H1 (cell line): ENCODE data around the gene CMKLR1. TPM values are rescaled to one million over a fixed set of nuclear protein-coding genes. Genes with fewer than 3 reads are reported as not detected.
A peak's percentile ranks its signal among the peaks of the same experiment; 100 is the strongest.

ENCODE experiments used
- CTCF ChIA-PET: fragments of 300-600 bp; sonication (Branson Sonifier 250); formaldehyde crosslinking; loops from one replicate; lab custom pipeline; 2021; ENCODE audit not compliant: partially characterized antibody; lab: Charles Lee
- POLR2A ChIA-PET: fragments of 300-600 bp; sonication (Branson Sonifier 250); formaldehyde crosslinking; loops from one replicate; lab custom pipeline; 2021; ENCODE audit warnings: inconsistent platforms; ENCODE audit not compliant: partially characterized antibody; lab: Charles Lee
- DNase-seq, 2 experiments: peaks; one replicate each; pipeline versions ENCODE4 v3.0.0 to v3.0.0-alpha.2; 2010 to 2022; ENCODE audit warnings: low spot score in 2 of 2, low read depth in 1 of 2, mixed read lengths in 1 of 2
- FAIRE-seq: peaks from 2 replicates; lab custom pipeline; 2011; peaks lifted over from hg19 to GRCh38; lab: Jason Lieb, UNC
- H2AFZ ChIP-seq: 2 replicates; pipeline ENCODE4 v1.8.1; 2012; ENCODE audit warnings: low read length, inconsistent platforms
- H2AK5ac ChIP-seq: 2 replicates; pipeline ENCODE4 v1.6.1; 2013; ENCODE audit warnings: low read depth, low read length
- H2BK120ac ChIP-seq: replicated peaks from 2 replicates; pipeline ENCODE3; 2013; ENCODE audit warnings: low read depth, low read length, inconsistent platforms
- H2BK12ac ChIP-seq: 2 replicates; pipeline ENCODE4 v1.6.1; 2013; ENCODE audit warnings: low read depth, low read length
- H2BK15ac ChIP-seq: 2 replicates; pipeline ENCODE4 v1.6.1; 2013; ENCODE audit warnings: low read length
- H2BK20ac ChIP-seq: 2 replicates; pipeline ENCODE4 v1.6.1; 2013; ENCODE audit warnings: low read length
- H2BK5ac ChIP-seq: 2 replicates; pipeline ENCODE4 v1.6.1; 2013; ENCODE audit warnings: low read depth, low read length
- H3K14ac ChIP-seq: 2 replicates; pipeline ENCODE4 v1.6.1; 2013; ENCODE audit warnings: inconsistent platforms; ENCODE audit not compliant: insufficient read length
- H3K18ac ChIP-seq: 2 replicates; pipeline ENCODE4 v1.6.1; 2013; ENCODE audit warnings: low read length; ENCODE audit errors: extremely low read depth
- H3K23ac ChIP-seq: 2 replicates; pipeline ENCODE4 v1.6.1; 2013; ENCODE audit warnings: inconsistent platforms; ENCODE audit not compliant: insufficient read length
- H3K23me2 ChIP-seq: 2 replicates; pipeline ENCODE4 v1.6.1; 2013; ENCODE audit warnings: low read depth, low read length
- H3K27ac ChIP-seq: 2 replicates; pipeline ENCODE4 v1.6.1; 2011; ENCODE audit warnings: low read depth, low read length, inconsistent platforms
- H3K27me3 ChIP-seq, 4 experiments: replicated peaks in 1 of 4; 1 replicate in 1 of 4; 2 replicates in 3 of 4; pipeline versions ENCODE4 v1.6.1 to v1.8.1; 2011 to 2013; ENCODE audit warnings: low read length in 3 of 4, mild to moderate bottlenecking in 3 of 4, inconsistent platforms in 2 of 4, mixed read lengths in 2 of 4, moderate library complexity in 1 of 4; ENCODE audit not compliant: control insufficient read depth in 3 of 4, insufficient read depth in 3 of 4; ENCODE audit errors: extremely low read depth in 1 of 4
- H3K36me3 ChIP-seq, 4 experiments: 2 replicates each; pipeline versions ENCODE4 v1.6.1 to v1.8.1; 2011 to 2013; ENCODE audit warnings: mild to moderate bottlenecking in 4 of 4, low read length in 3 of 4, moderate library complexity in 2 of 4, control low read depth in 1 of 4, inconsistent platforms in 1 of 4; ENCODE audit not compliant: insufficient read depth in 4 of 4, control insufficient read depth in 2 of 4
- H3K4ac ChIP-seq: replicated peaks from 2 replicates; pipeline ENCODE3; 2013; ENCODE audit warnings: low read length, low read depth, mixed read lengths, inconsistent platforms; ENCODE audit not compliant: insufficient read length
- H3K4me1 ChIP-seq, 4 experiments: replicated peaks in 1 of 4; 1 replicate in 1 of 4; 2 replicates in 3 of 4; pipeline versions ENCODE4 v1.6.1 to v1.8.1; 2011 to 2013; ENCODE audit warnings: low read length in 3 of 4, inconsistent platforms in 2 of 4, mixed read lengths in 1 of 4; ENCODE audit not compliant: insufficient read depth in 4 of 4, control insufficient read depth in 3 of 4
- H3K4me2 ChIP-seq, 2 experiments: 2 replicates each; pipeline versions ENCODE4 v1.6.1 to v1.8.1; 2011 to 2013; ENCODE audit warnings: low read depth in 2 of 2, low read length in 2 of 2, control low read depth in 1 of 2, inconsistent platforms in 1 of 2, mild to moderate bottlenecking in 1 of 2; ENCODE audit not compliant: insufficient read depth in 1 of 2
- H3K4me3 ChIP-seq, 4 experiments: fragments of 200-600, 300-600 bp in 1 of 4; sonication (generic), shearing (Covaris generic), sonication (Bioruptor Twin) in 1 of 4; 2 replicates each; pipeline versions ENCODE4 v1.5.1 to v1.8.1; 2011 to 2016; ENCODE audit warnings: low read length in 4 of 4, low read depth in 3 of 4, control low read depth in 2 of 4, inconsistent platforms in 2 of 4, mild to moderate bottlenecking in 2 of 4, mixed read lengths in 1 of 4, moderate library complexity in 1 of 4; ENCODE audit not compliant: insufficient read depth in 2 of 4; ENCODE audit errors: extremely low read depth in 1 of 4
- H3K56ac ChIP-seq: replicated peaks from 2 replicates; pipeline ENCODE3; 2013; ENCODE audit warnings: low read depth, mild to moderate bottlenecking, mixed read lengths, low read length, inconsistent platforms; ENCODE audit not compliant: insufficient read length
- H3K79me1 ChIP-seq: 2 replicates; pipeline ENCODE4 v1.6.1; 2013; ENCODE audit warnings: low read depth, low read length, control low read depth
- H3K79me2 ChIP-seq, 2 experiments: 2 replicates each; pipeline versions ENCODE4 v1.6.1 to v1.8.1; 2012 to 2013; ENCODE audit warnings: low read length in 2 of 2, mild to moderate bottlenecking in 2 of 2, inconsistent platforms in 1 of 2; ENCODE audit not compliant: insufficient read depth in 2 of 2, control insufficient read depth in 1 of 2
- H3K9ac ChIP-seq, 4 experiments: replicated peaks in 1 of 4; 1 replicate in 1 of 4; 2 replicates in 3 of 4; pipeline versions ENCODE4 v1.6.1 to v1.8.1; 2011 to 2013; ENCODE audit warnings: low read depth in 3 of 4, low read length in 3 of 4, control low read depth in 2 of 4, mild to moderate bottlenecking in 2 of 4, moderate library complexity in 2 of 4, inconsistent platforms in 1 of 4; ENCODE audit errors: extremely low read depth in 1 of 4
- H3K9me3 ChIP-seq, 2 experiments: 2 replicates each; pipeline versions ENCODE4 v1.6.1 to v1.8.1; 2012 to 2013; ENCODE audit warnings: mild to moderate bottlenecking in 2 of 2, moderate library complexity in 2 of 2, control low read depth in 1 of 2, inconsistent platforms in 1 of 2, low read depth in 1 of 2, low read length in 1 of 2, mixed read lengths in 1 of 2; ENCODE audit not compliant: insufficient read depth in 2 of 2
- H4K20me1 ChIP-seq, 2 experiments: replicated peaks in 1 of 2; 2 replicates each; pipeline versions ENCODE3 to v1.8.1; 2011 to 2013; ENCODE audit warnings: inconsistent platforms in 2 of 2, low read length in 2 of 2, mild to moderate bottlenecking in 1 of 2; ENCODE audit not compliant: insufficient read depth in 2 of 2, control insufficient read depth in 1 of 2
- H4K5ac ChIP-seq: 2 replicates; pipeline ENCODE4 v1.6.1; 2013; ENCODE audit warnings: low read length, low read depth, mixed read lengths, inconsistent platforms; ENCODE audit not compliant: insufficient read length
- H4K8ac ChIP-seq: 2 replicates; pipeline ENCODE4 v1.8.0; 2013; ENCODE audit warnings: mild to moderate bottlenecking, moderate library complexity, low read length, inconsistent platforms; ENCODE audit not compliant: insufficient read depth; ENCODE audit errors: extremely low read depth
- H4K91ac ChIP-seq: replicated peaks from 2 replicates; pipeline ENCODE3; 2013; ENCODE audit warnings: low read length, mixed read lengths, inconsistent platforms; ENCODE audit not compliant: insufficient read length
- EZH2 ChIP-seq: fragments of 200-600 bp; sonication (generic); IDR thresholded peaks from 2 replicates; pipeline ENCODE4 v1.7.1; 2012; ENCODE audit warnings: low read depth, mild to moderate bottlenecking, moderate library complexity, low read length, inconsistent platforms; ENCODE audit not compliant: severe bottlenecking
- JUN ChIP-seq: IDR thresholded peaks from 2 replicates; pipeline ENCODE4 v1.6.1; 2011; ENCODE audit warnings: low read depth, mild to moderate bottlenecking, improper control_type of control experiment, low read length
- MAFK ChIP-seq: IDR thresholded peaks from 2 replicates; pipeline ENCODE4 v1.6.1; 2012; ENCODE audit warnings: low read depth, mild to moderate bottlenecking, improper control_type of control experiment, low read length
- RAD21 ChIP-seq, 2 experiments: IDR thresholded peaks in 1 of 2; conservative IDR thresholded peaks in 1 of 2; 2 replicates each; pipeline ENCODE4 v1.6.1; 2011; ENCODE audit warnings: low read depth in 2 of 2, low read length in 2 of 2, improper control_type of control experiment in 1 of 2, inconsistent platforms in 1 of 2, mild to moderate bottlenecking in 1 of 2, moderate library complexity in 1 of 2
- SP2 ChIP-seq: IDR thresholded peaks from 2 replicates; pipeline ENCODE4 v1.6.1; 2012; ENCODE audit warnings: mild to moderate bottlenecking, low read length, inconsistent platforms
- TAF1 ChIP-seq: IDR thresholded peaks from 2 replicates; pipeline ENCODE4 v1.6.1; 2011; ENCODE audit warnings: mild to moderate bottlenecking, low read depth, low read length
- TAF7 ChIP-seq: optimal IDR thresholded peaks from 2 replicates; pipeline ENCODE3; 2011; ENCODE audit warnings: low read depth, mild to moderate bottlenecking, inconsistent platforms, low read length, moderate library complexity, borderline replicate concordance
- ZNF274 ChIP-seq: IDR thresholded peaks from 2 replicates; pipeline ENCODE4 v1.7.0; 2012; ENCODE audit warnings: low read length, borderline replicate concordance; ENCODE audit errors: extremely low read depth
- WGBS, 2 experiments: shearing (Covaris generic) in 1 of 2; methylation state at CpG; one replicate each; pipeline versions ENCODE4 v1.1.6 to v1.1.7; 2013 to 2015; ENCODE audit warnings: low lambda C conversion rate in 2 of 2, mixed read lengths in 2 of 2, inconsistent platforms in 1 of 2, low coverage in 1 of 2, missing lambda C conversion rate in 1 of 2; ENCODE audit not compliant: insufficient replicate concordance in 2 of 2, insufficient coverage in 1 of 2, insufficient read length in 1 of 2; ENCODE audit errors: extremely low coverage in 1 of 2, missing lambda C conversion rate in 1 of 2; 5-methylcytosine and 5-hydroxymethylcytosine counted together
- polyA plus RNA-seq, 7 experiments: library from polyadenylated mRNA; depleted of rRNA in 3 of 7; stranded (reverse) in 5 of 7; unstranded in 2 of 7; fragments of >200 nt in 5 of 7; fragments of 200-250 nt in 2 of 7; gene quantifications; 1 replicate in 5 of 7; 2 replicates in 1 of 7; 4 replicates in 1 of 7; pipeline versions ENCODE4 v1.2.1 to v1.2.3, GENCODE V29; 2011 to 2013; ENCODE audit warnings: missing spikeins in 2 of 7, mixed read lengths in 2 of 7
- total RNA-seq: library from RNA; stranded (reverse); fragmentation: NEBNext Ultra II Directional; extraction: Animal tissue kit (Norgen Biotek cat#: 25700); gene quantifications from 2 replicates; pipeline ENCODE4 v1.2.1, GENCODE V29; 2021
- TF ChIP-seq, protein P1 (sequence below), 3 experiments: IDR thresholded peaks; 1 replicate in 2 of 3; 2 replicates in 1 of 3; pipeline versions ENCODE4 v1.5.1 to v1.6.1; 2011; ENCODE audit warnings: low read length in 3 of 3, mild to moderate bottlenecking in 3 of 3, inconsistent platforms in 2 of 3, low read depth in 1 of 3, moderate library complexity in 1 of 3; ENCODE audit not compliant: insufficient read depth in 1 of 3; ENCODE audit errors: control extremely low read depth in 1 of 3

CMKLR1 gene
- total and polyA plus RNA-seq, 2 of the 8 experiments (the other 6 are each of a cell fraction or from before 2014, with no cell fraction given) = 2.1 to 2.8 TPM

DNA sequence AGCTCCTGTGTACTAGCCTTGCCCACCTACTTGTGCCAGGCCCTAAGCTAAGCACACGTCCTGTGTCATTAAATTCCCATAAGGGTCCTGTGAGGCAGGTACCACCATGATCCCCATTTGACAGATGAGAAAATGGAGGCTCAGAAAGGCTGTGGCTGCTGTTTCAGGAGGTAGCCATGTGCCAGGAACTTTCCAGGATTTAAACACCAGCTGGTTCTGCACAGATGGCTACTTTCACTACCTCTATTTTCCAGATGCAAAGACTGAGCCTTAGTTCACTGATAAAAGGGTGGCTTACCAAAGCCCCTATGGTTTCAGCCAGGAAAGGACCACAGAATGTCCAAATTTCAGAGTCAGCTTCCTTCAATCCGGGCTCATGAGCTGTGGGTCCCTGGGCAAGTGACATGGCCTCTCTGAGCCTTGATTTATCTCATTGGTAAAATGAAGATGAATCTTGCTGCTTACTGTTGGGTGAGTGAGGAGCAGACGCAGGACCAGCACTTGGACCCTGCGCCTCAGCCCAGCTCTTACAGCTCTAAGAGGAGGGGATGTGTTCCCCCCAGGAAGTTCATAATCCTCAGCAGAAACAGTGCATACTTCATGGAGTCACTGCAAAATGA lies 23.5 kb downstream of the CMKLR1 start:
- H3K27ac ChIP-seq = peak overlapping the region; percentile 76; the same call in 1 of the 2 replicates
- no peak overlapping the region for H4K8ac ChIP-seq
- H3K18ac ChIP-seq = peak overlapping the region; percentile 76
- FAIRE-seq (no peak), DNase-seq (no peak)
- no peaks in the 10 kb centered on the region for H3K23me2 ChIP-seq
- peak overlapping the region; percentile 93; the same call in 1 of the 2 replicates for H2BK5ac ChIP-seq
- no peaks in the 10 kb centered on the region for H3K9me3 ChIP-seq
- peak overlapping the region; percentile 16 for H3K4ac ChIP-seq
- peaks cover 7 to 28% (median 18%) of the 10 kb centered on the region in 4 experiments for H3K4me1 ChIP-seq
- peak overlapping the region; percentile 96 for H4K91ac ChIP-seq
- WGBS, 2 experiments = 79% methylated on average over 4 of the region's 4 CpGs; no CpG with 5 or more reads in 1 of the 2 experiments
- peak overlapping the region; percentile 95 for H2BK20ac ChIP-seq
- 0 out of 2 replicates have a peak overlapping the region, but pooled peaks have one; percentile 7 for H2AK5ac ChIP-seq
- ChIA-PET POLR2A (interaction anchor here (2.2 kb wide), 1 partner anchor 11 kb away, joined by 15 read pairs; no protein-coding TSS in a partner anchor), CTCF (interaction anchor here (0.5 to 3.1 kb wide), 9 partner anchors 10 to 179 kb away, joined by 3 to 11 read pairs (median 5); no protein-coding TSS in a partner anchor)
- peak overlapping the region; percentile 61 to 63 for H3K4me2 ChIP-seq
- no peak overlapping the region; the same call in 1 of the 2 replicates for H2BK15ac ChIP-seq
- peak overlapping the region; percentile 56 for H2BK120ac ChIP-seq
- H3K56ac ChIP-seq = no peak overlapping the region
- no peak overlapping the region for H2AFZ ChIP-seq
- no peaks in the 10 kb centered on the region for H4K20me1 ChIP-seq
- 0 out of 7 replicates have a peak overlapping the region, but pooled peaks of 1 of the 4 experiments have one; percentile 10 for H3K9ac ChIP-seq
- H3K14ac ChIP-seq = peak overlapping the region; percentile 32
- H3K36me3 ChIP-seq = no peaks in the 10 kb centered on the region; a peak in 1 of 8 replicates
- H3K79me1 ChIP-seq = no peaks in the 10 kb centered on the region
- H3K4me3 ChIP-seq = peak overlapping the region in 1 of 4 experiments; percentile 15; a peak in 1 of 8 replicates
- no peaks in the 10 kb centered on the region for H3K79me2 ChIP-seq
- H2BK12ac ChIP-seq = peak overlapping the region; percentile 91; the same call in 1 of the 2 replicates
- peak overlapping the region; percentile 63 for H4K5ac ChIP-seq
- no peaks in the 10 kb centered on the region for H3K27me3 ChIP-seq
- no peak overlapping the region for H3K23ac ChIP-seq
- TF ChIP-seq SP2 (no peak), ZNF274 (no peak), EZH2 (no peak), JUN (no peak), TAF7 (no peak), RAD21 (IDR thresholded peaks at IDR 0.05 in 1 of 2, conservative IDR thresholded peaks at IDR 0.05 in 1 of 2; ENCODE audit: low read depth in 2 of 2, low read length in 2 of 2) (no peak), MAFK (no peak), TAF1 (no peak)
- TF ChIP-seq, protein P1, sequence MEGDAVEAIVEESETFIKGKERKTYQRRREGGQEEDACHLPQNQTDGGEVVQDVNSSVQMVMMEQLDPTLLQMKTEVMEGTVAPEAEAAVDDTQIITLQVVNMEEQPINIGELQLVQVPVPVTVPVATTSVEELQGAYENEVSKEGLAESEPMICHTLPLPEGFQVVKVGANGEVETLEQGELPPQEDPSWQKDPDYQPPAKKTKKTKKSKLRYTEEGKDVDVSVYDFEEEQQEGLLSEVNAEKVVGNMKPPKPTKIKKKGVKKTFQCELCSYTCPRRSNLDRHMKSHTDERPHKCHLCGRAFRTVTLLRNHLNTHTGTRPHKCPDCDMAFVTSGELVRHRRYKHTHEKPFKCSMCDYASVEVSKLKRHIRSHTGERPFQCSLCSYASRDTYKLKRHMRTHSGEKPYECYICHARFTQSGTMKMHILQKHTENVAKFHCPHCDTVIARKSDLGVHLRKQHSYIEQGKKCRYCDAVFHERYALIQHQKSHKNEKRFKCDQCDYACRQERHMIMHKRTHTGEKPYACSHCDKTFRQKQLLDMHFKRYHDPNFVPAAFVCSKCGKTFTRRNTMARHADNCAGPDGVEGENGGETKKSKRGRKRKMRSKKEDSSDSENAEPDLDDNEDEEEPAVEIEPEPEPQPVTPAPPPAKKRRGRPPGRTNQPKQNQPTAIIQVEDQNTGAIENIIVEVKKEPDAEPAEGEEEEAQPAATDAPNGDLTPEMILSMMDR (IDR thresholded peaks at IDR 0.05; ENCODE audit: control extremely low read depth in 1 of 3, insufficient read depth in 1 of 3, low read depth in 1 of 3, low read length in 3 of 3) = no peak
